Measurements from ENCODE around the gene CHSY3. TPM values are rescaled to one million over a fixed set of nuclear protein-coding genes. Genes with fewer than 3 reads are reported as not detected.

The CHSY3 gene
- total RNA-seq, 4 donors from 2014 or later = 0.84 to 4.3 (median 2.6) TPM

GRCh38 chr5:129902816-129903215, 1.4 kb upstream of the CHSY3 start:
- no peak for TF ChIP-seq POLR2A (IDR thresholded peaks at IDR 0.05)
- no peak for TF ChIP-seq CTCF (IDR thresholded peaks at IDR 0.05)
- no peak for DNase-seq (ENCODE audit: low spot score in 2 of 2)
- no peak overlapping the region for H3K4me3 ChIP-seq (ENCODE audit: low read depth, poor library complexity, severe bottlenecking)
- intact Hi-C loops (cut with DNase I; ENCODE audit: low total_unique reads) = no loop called here
- 58 to 71% methylated on average over 6 of the region's 6 CpGs for WGBS, 2 donors

DNA sequence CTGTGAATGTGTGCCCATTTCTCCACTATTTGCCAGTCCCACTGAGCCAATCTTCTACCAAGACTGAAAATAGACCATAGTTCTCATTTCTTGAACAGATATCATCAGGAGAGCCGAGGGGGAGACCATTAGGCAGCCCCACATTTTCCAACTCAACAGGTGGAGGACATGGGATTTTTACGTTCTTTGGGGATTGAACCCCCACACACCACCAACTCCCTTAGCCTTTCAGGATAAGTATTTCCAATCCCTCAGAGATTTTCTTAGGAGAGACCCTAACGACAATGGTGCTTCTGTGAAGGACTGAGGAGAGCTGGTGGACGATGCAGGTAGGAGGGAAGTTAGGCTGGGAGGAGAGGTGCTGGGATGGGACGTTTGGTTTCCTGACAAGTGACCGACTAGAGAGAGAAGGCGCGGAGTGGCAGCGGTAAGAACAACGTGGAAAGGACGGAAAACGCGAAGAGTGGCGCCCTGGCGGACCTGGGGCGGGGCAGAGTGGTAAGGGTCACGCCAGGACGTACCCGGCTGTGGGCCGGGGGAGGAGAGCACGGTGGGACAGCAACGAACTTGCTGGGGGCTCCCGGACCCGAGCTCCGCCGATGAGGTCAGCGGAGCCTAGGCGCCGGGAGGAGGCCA, 681 bp upstream of the CHSY3 start:
- TF ChIP-seq CTCF (IDR thresholded peaks at IDR 0.05) (no peak), POLR2A (IDR thresholded peaks at IDR 0.05) (no peak)
- H3K4me3 ChIP-seq (ENCODE audit: low read depth, poor library complexity, severe bottlenecking) = peak overlapping the region; percentile 53
- intact Hi-C loops (cut with DNase I; ENCODE audit: low total_unique reads) = no loop called here
- WGBS, 2 donors = 8 to 9% methylated on average over 29 of the region's 29 CpGs
- DNase-seq (ENCODE audit: low spot score in 2 of 2) = no peak

- TF ChIP-seq CTCF (IDR thresholded peaks at IDR 0.05) (no peak), POLR2A (IDR thresholded peaks at IDR 0.05) (no peak)
- peak in 1 of 2 donors; percentile 85 for DNase-seq (ENCODE audit: low spot score in 2 of 2)
- H3K4me3 ChIP-seq (ENCODE audit: low read depth, poor library complexity, severe bottlenecking) = peak overlapping the region; percentile 53
- 1% methylated on average over 20 to 61 of the region's 105 CpGs for WGBS, 2 donors
- intact Hi-C loops (cut with DNase I; ENCODE audit: low total_unique reads) = no loop called here
These were observed 605 bp downstream of the CHSY3 start for GRCh38 chr5:129904667-129905472.

- TF ChIP-seq CTCF (IDR thresholded peaks at IDR 0.05) (no peak), POLR2A (IDR thresholded peaks at IDR 0.05) (no peak)
- peak in 1 of 2 donors; percentile 79 for DNase-seq (ENCODE audit: low spot score in 2 of 2)
- peak overlapping the region; percentile 53 for H3K4me3 ChIP-seq (ENCODE audit: low read depth, poor library complexity, severe bottlenecking)
- WGBS, 2 donors = 1% methylated on average over 33 to 37 of the region's 37 CpGs
- intact Hi-C loops (cut with DNase I; ENCODE audit: low total_unique reads) = no loop called here
These were observed 1.4 kb downstream of the CHSY3 start for GRCh38 chr5:129905473-129906176.

GRCh38 chr5:129906177-129906887, 2.1 kb downstream of the CHSY3 start:
- H3K4me3 ChIP-seq (ENCODE audit: low read depth, poor library complexity, severe bottlenecking) = no peak overlapping the region
- intact Hi-C loops (cut with DNase I; ENCODE audit: low total_unique reads) = no loop called here
- no peak for TF ChIP-seq POLR2A (IDR thresholded peaks at IDR 0.05)
- no peak for TF ChIP-seq CTCF (IDR thresholded peaks at IDR 0.05)
- DNase-seq (ENCODE audit: low spot score in 2 of 2) = peak in 1 of 2 donors; percentile 84
- 6% methylated on average over 20 of the region's 20 CpGs for WGBS, 2 donors
